Gastroesophageal sphincter (tissue), 4 donors: ENCODE results near the gene PTGFRN. TPM values are rescaled to one million over a fixed set of nuclear protein-coding genes. Genes with fewer than 3 reads are reported as not detected.
A peak's percentile ranks its signal among the peaks of the same experiment; 100 is the strongest.

Experiments
- ATAC-seq: fragments of 150-250 bp; one replicate; pipeline ENCODE4 v1.9.1; 2016; ENCODE audit warnings: mild to moderate bottlenecking, moderate library complexity
- H3K27ac ChIP-seq, 4 donors: fragments of 200-600 bp; sonication (generic) in 3 of 4; 1 replicate in 3 of 4; 2 replicates in 1 of 4; pipeline ENCODE4 v1.5.1; 2016 to 2019
- H3K27me3 ChIP-seq: fragments of 200-600 bp; sonication (generic); one replicate; pipeline ENCODE4 v1.5.1; 2019
- H3K36me3 ChIP-seq, 2 donors: fragments of 200-600 bp; sonication (generic); one replicate each; pipeline ENCODE4 v1.5.1; 2019; ENCODE audit warnings: control low read depth in 1 of 2
- H3K4me1 ChIP-seq, 3 donors: fragments of 200-600 bp; sonication (generic); 1 replicate in 2 of 3; 2 replicates in 1 of 3; pipeline ENCODE4 v1.5.1; 2016 to 2019; ENCODE audit warnings: control low read depth in 2 of 3
- H3K4me3 ChIP-seq, 2 donors: fragments of 200-600 bp; sonication (generic); one replicate each; pipeline ENCODE4 v1.5.1; 2019; ENCODE audit warnings: mild to moderate bottlenecking in 1 of 2, moderate library complexity in 1 of 2
- H3K9me3 ChIP-seq, 3 donors: fragments of 200-600 bp; sonication (generic); one replicate each; pipeline ENCODE4 v1.5.1; 2017 to 2019; ENCODE audit warnings: control low read depth in 2 of 3
- CTCF ChIP-seq, 4 experiments: fragments of 200-600 bp in 2 of 4; fragments of 450-650 bp in 2 of 4; sonication (generic) in 1 of 4; IDR thresholded peaks; one replicate each; pipeline ENCODE4 v1.5.1; 2017 to 2019; ENCODE audit warnings: antibody characterized with exemption in 4 of 4, mild to moderate bottlenecking in 2 of 4, moderate library complexity in 2 of 4
- EP300 ChIP-seq: sonication (generic); formaldehyde crosslinking; IDR thresholded peaks from one replicate; pipeline ENCODE4 v1.6.1; 2017; ENCODE audit warnings: antibody characterized with exemption, mild to moderate bottlenecking
- POLR2A ChIP-seq, 2 donors: fragments of 450-650 bp; IDR thresholded peaks; one replicate each; pipeline ENCODE4 v1.6.1; 2017; ENCODE audit warnings: antibody characterized with exemption in 2 of 2, mild to moderate bottlenecking in 2 of 2, moderate library complexity in 1 of 2
- POLR2AphosphoS5 ChIP-seq: sonication (generic); formaldehyde crosslinking; IDR thresholded peaks from one replicate; pipeline ENCODE4 v1.6.1; 2017; ENCODE audit warnings: antibody characterized with exemption
- WGBS, 2 donors: methylation state at CpG; one replicate each; pipeline ENCODE4 v1.1.5; 2018; ENCODE audit warnings: low coverage in 1 of 2; 5-methylcytosine and 5-hydroxymethylcytosine counted together
- total RNA-seq, 4 donors: library from RNA; depleted of rRNA; stranded (reverse); fragments of >200 nt; gene quantifications; one replicate each; pipeline ENCODE4 v1.1.0, GENCODE V29; 2016

The PTGFRN gene
- total RNA-seq, 4 donors from 2014 or later: 60.0 to 166 (median 101) TPM

DNA sequence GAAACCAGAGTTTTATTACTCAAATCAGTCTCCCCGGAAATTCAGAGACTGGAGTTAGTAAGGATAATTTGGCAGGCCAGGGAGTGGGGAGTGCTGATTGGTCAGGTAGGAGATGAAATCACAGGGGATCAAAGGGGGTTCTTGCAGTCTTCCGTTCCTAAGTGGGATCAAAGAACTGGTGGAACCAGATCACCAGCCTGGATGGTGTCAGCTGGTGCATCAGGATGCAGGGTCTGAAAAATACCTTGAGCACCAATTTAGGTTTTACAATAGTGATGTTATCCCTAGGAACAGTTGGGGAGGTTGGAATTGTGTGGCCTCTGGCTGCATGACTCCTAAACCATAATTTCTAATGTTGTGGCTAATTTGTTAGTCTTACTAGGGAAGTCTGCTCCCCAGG lies 90.4 kb downstream of the PTGFRN start:
- Histone ChIP-seq H3K36me3 (no peaks in the 10 kb centered on the region), H3K27me3 (no peaks in the 10 kb centered on the region), H3K4me3 (no peak overlapping the region), H3K27ac (no peak overlapping the region), H3K4me1 (no peaks in the 10 kb centered on the region), H3K9me3 (no peaks in the 10 kb centered on the region)
- TF ChIP-seq POLR2AphosphoS5: no peak
- TF ChIP-seq EP300: no peak
- no peak for TF ChIP-seq CTCF (IDR thresholded peaks at IDR 0.05)
- no peak for TF ChIP-seq POLR2A (IDR thresholded peaks at IDR 0.05)
- 80 to 81% methylated on average over 1 to 2 of the region's 2 CpGs for WGBS, 2 donors
- no peak for ATAC-seq

GRCh38 chr1:117001254-117001927 lies 91.7 kb downstream of the PTGFRN start, which contains the start of gene CD101:
CD101 (plus strand) TSS chr1:117001760; CDS start chr1:117001818, 58 bp downstream.
- no peak for TF ChIP-seq EP300
- no peak for TF ChIP-seq POLR2A (IDR thresholded peaks at IDR 0.05)
- TF ChIP-seq POLR2AphosphoS5: no peak
- TF ChIP-seq CTCF (IDR thresholded peaks at IDR 0.05): no peak
- H3K4me3 ChIP-seq: no peak within 1 kb of the TSS
- H3K36me3 ChIP-seq: no peaks in the 10 kb centered on the region
- no peaks in the 10 kb centered on the region for H3K9me3 ChIP-seq
- no peak for ATAC-seq
- no peaks in the 10 kb centered on the region for H3K27me3 ChIP-seq
- 69 to 82% methylated on average over 2 to 3 of the region's 3 CpGs for WGBS, 2 donors
- no peak within 1 kb of the TSS for H3K27ac ChIP-seq
- no peaks in the 10 kb centered on the region for H3K4me1 ChIP-seq

DNA sequence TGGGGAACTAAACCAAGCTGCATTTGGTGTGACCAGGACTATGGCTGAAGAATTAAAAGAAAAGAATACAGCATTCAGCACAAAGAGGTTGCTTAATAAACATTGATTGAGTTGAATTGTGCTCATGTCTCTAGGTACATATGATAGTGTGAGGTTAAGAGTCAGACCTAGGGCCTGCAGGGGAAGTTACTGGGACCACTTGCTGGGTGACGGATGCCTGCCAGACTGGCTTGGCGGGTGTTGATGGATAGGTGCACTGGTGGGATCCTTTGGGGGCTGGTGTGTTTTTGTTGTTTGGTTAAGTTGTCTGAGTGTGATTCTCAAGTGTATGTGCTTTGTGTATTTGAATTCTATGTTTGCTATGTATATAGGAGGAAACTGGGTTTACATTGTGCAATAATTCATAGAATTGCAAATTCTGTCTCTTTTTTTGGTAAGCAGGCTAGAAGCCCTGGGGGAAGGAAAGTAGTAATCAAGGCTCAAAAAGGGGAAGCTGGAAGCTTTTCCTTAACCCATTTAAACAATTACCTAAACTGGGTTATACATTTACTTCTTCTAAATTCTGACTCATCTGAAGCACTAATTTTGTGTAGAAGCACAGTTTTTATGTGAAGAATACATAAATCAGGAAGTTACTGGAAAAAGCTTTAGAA lies 93.6 kb downstream of the PTGFRN start:
- 87 to 92% methylated on average over 2 of the region's 2 CpGs for WGBS, 2 donors

DNA sequence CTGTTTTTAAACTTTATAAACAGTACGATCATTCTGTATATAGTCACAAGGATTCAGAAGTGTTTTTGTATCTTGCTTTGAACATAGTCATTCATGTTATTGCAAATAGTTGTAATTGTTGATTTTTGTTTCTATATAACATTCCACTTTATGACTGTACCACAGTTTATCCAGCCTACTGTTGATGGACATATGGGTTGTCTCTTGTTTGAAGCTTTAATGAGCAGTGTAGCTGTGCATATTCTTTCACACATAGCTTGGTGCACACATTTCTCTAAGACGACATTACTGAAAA lies 98.0 kb downstream of the PTGFRN start:
- 79 to 98% methylated on average over 2 of the region's 2 CpGs for WGBS, 2 donors

More for the DNA sequence above, 93.6 kb downstream of the PTGFRN start:
- TF ChIP-seq EP300 (no peak), POLR2A (IDR thresholded peaks at IDR 0.05) (no peak), CTCF (IDR thresholded peaks at IDR 0.05) (no peak), POLR2AphosphoS5 (no peak)
- H3K4me3 ChIP-seq: no peak overlapping the region
- no peak overlapping the region for H3K27ac ChIP-seq
- no peaks in the 10 kb centered on the region for H3K36me3 ChIP-seq
- H3K27me3 ChIP-seq: no peaks in the 10 kb centered on the region
- H3K9me3 ChIP-seq: no peaks in the 10 kb centered on the region
- H3K4me1 ChIP-seq: no peaks in the 10 kb centered on the region
- ATAC-seq: peak; percentile 25

More for the DNA sequence above, 98.0 kb downstream of the PTGFRN start:
- Histone ChIP-seq H3K27me3 (no peaks in the 10 kb centered on the region), H3K9me3 (no peaks in the 10 kb centered on the region), H3K4me1 (no peaks in the 10 kb centered on the region), H3K36me3 (no peaks in the 10 kb centered on the region), H3K27ac (no peak overlapping the region), H3K4me3 (no peak overlapping the region)
- no peak for ATAC-seq
- no peak for TF ChIP-seq POLR2AphosphoS5
- no peak for TF ChIP-seq EP300
- TF ChIP-seq POLR2A (IDR thresholded peaks at IDR 0.05): no peak
- TF ChIP-seq CTCF (IDR thresholded peaks at IDR 0.05): no peak
